Measurements from ENCODE around the gene PLEKHB1. TPM values are rescaled to one million over a fixed set of nuclear protein-coding genes. Genes with fewer than 3 reads are reported as not detected.
A peak's percentile ranks its signal among the peaks of the same experiment; 100 is the strongest.

The PLEKHB1 gene
- total RNA-seq, 1 donor from 2014 or later: 8.8 TPM

GRCh38 chr11:73629907-73630306 is 16.5 kb upstream of the PLEKHB1 start:
- no peak overlapping the region for H3K4me3 Mint-ChIP-seq
- Histone ChIP-seq H2AFZ (replicated peaks) (no peak overlapping the region), H3F3A (ENCODE audit: low read depth) (peaks cover 25% of the 10 kb centered on the region), H3K4me2 (no peak overlapping the region), H3K9ac (no peak overlapping the region), H3K27ac (no peak overlapping the region), H4K20me1 (ENCODE audit: low read depth) (no peaks in the 10 kb centered on the region), H3K27me3 (no peaks in the 10 kb centered on the region), H3K79me2 (ENCODE audit: low read depth) (no peaks in the 10 kb centered on the region), H3K4me3 (no peak overlapping the region), H3K9me3 (ENCODE audit: low read depth) (no peaks in the 10 kb centered on the region), H3K36me3 (no peaks in the 10 kb centered on the region), H3K4me1 (peaks cover 17% of the 10 kb centered on the region)
- peaks cover 3% of the 10 kb centered on the region for H3K9me3 Mint-ChIP-seq
- H3K27ac Mint-ChIP-seq: peak overlapping the region; percentile 58
- TF ChIP-seq EZH2phosphoT487 (IDR thresholded peaks at IDR 0.05): no peak
- no peak for DNase-seq (ENCODE audit: low spot score)
- no peaks in the 10 kb centered on the region for H3K36me3 Mint-ChIP-seq
- peaks cover 7% of the 10 kb centered on the region for H3K27me3 Mint-ChIP-seq (ENCODE audit: insufficient read depth, low read depth)
- H3K4me1 Mint-ChIP-seq: peaks cover 22% of the 10 kb centered on the region

- no peaks in the 10 kb centered on the region for H4K20me1 ChIP-seq (ENCODE audit: low read depth)
- no peak overlapping the region for H3K9ac ChIP-seq
- H3K27ac ChIP-seq: no peak overlapping the region
- H3K9me3 ChIP-seq (ENCODE audit: low read depth): no peaks in the 10 kb centered on the region
- Mint-ChIP-seq H3K4me3 (no peak overlapping the region), H3K9me3 (peaks cover 3% of the 10 kb centered on the region), H3K36me3 (no peaks in the 10 kb centered on the region), H3K27ac (no peak overlapping the region), H3K4me1 (peaks cover 16% of the 10 kb centered on the region), H3K27me3 (ENCODE audit: insufficient read depth, low read depth) (peaks cover 12% of the 10 kb centered on the region)
- H3K4me3 ChIP-seq: no peak overlapping the region
- no peak overlapping the region for H2AFZ ChIP-seq (replicated peaks)
- TF ChIP-seq EZH2phosphoT487 (IDR thresholded peaks at IDR 0.05): no peak
- TF ChIP-seq CTCF (IDR thresholded peaks at IDR 0.05): no peak
- no peak for TF ChIP-seq EZH2 (IDR thresholded peaks at IDR 0.05)
- peaks cover 20% of the 10 kb centered on the region for H3F3A ChIP-seq (ENCODE audit: low read depth)
- H3K27me3 ChIP-seq: no peaks in the 10 kb centered on the region
- DNase-seq (ENCODE audit: low spot score): no peak
- no peaks in the 10 kb centered on the region for H3K79me2 ChIP-seq (ENCODE audit: low read depth)
- H3K4me1 ChIP-seq: peaks cover 17% of the 10 kb centered on the region
- H3K36me3 ChIP-seq: no peaks in the 10 kb centered on the region
- H3K4me2 ChIP-seq: no peak overlapping the region
Observed at GRCh38 chr11:73632996-73633395, 13.4 kb upstream of the PLEKHB1 start.

GRCh38 chr11:73633999-73634398 is 12.4 kb upstream of the PLEKHB1 start:
- peaks cover 3% of the 10 kb centered on the region for H3K9me3 Mint-ChIP-seq
- Histone ChIP-seq H3K9me3 (ENCODE audit: low read depth) (no peaks in the 10 kb centered on the region), H2AFZ (replicated peaks) (no peak overlapping the region), H3K27ac (no peak overlapping the region), H3K4me1 (peaks cover 12% of the 10 kb centered on the region), H3K36me3 (no peaks in the 10 kb centered on the region), H3K27me3 (no peaks in the 10 kb centered on the region), H3K4me3 (no peak overlapping the region), H3F3A (ENCODE audit: low read depth) (peaks cover 10% of the 10 kb centered on the region), H3K4me2 (no peak overlapping the region), H3K79me2 (ENCODE audit: low read depth) (no peaks in the 10 kb centered on the region), H4K20me1 (ENCODE audit: low read depth) (no peaks in the 10 kb centered on the region), H3K9ac (no peak overlapping the region)
- peak overlapping the region; percentile 27 for H3K4me3 Mint-ChIP-seq
- peaks cover 9% of the 10 kb centered on the region for H3K4me1 Mint-ChIP-seq
- no peak overlapping the region for H3K27ac Mint-ChIP-seq
- DNase-seq (ENCODE audit: low spot score): no peak
- no peaks in the 10 kb centered on the region for H3K36me3 Mint-ChIP-seq
- H3K27me3 Mint-ChIP-seq (ENCODE audit: insufficient read depth, low read depth): peaks cover 12% of the 10 kb centered on the region
- no peak for TF ChIP-seq EZH2 (IDR thresholded peaks at IDR 0.05)
- TF ChIP-seq EZH2phosphoT487 (IDR thresholded peaks at IDR 0.05): no peak
- no peak for TF ChIP-seq CTCF (IDR thresholded peaks at IDR 0.05)

- no peak for DNase-seq (ENCODE audit: low spot score)
- Histone ChIP-seq H3F3A (ENCODE audit: low read depth) (no peaks in the 10 kb centered on the region), H3K4me3 (no peak overlapping the region), H3K9ac (no peak overlapping the region), H3K9me3 (ENCODE audit: low read depth) (no peaks in the 10 kb centered on the region), H3K27me3 (no peaks in the 10 kb centered on the region), H3K4me2 (no peak overlapping the region), H3K4me1 (no peaks in the 10 kb centered on the region), H2AFZ (replicated peaks) (no peak overlapping the region), H3K36me3 (no peaks in the 10 kb centered on the region), H3K79me2 (ENCODE audit: low read depth) (no peaks in the 10 kb centered on the region), H4K20me1 (ENCODE audit: low read depth) (no peaks in the 10 kb centered on the region), H3K27ac (no peak overlapping the region)
- H3K27ac Mint-ChIP-seq: no peak overlapping the region
- peaks cover 3% of the 10 kb centered on the region for H3K9me3 Mint-ChIP-seq
- peaks cover 9% of the 10 kb centered on the region for H3K4me1 Mint-ChIP-seq
- TF ChIP-seq EZH2 (IDR thresholded peaks at IDR 0.05) (no peak), EZH2phosphoT487 (IDR thresholded peaks at IDR 0.05) (no peak), CTCF (IDR thresholded peaks at IDR 0.05) (no peak)
- peaks cover 12% of the 10 kb centered on the region for H3K27me3 Mint-ChIP-seq (ENCODE audit: insufficient read depth, low read depth)
- no peaks in the 10 kb centered on the region for H3K36me3 Mint-ChIP-seq
- no peak overlapping the region for H3K4me3 Mint-ChIP-seq
Observed at GRCh38 chr11:73635721-73636120, 10.7 kb upstream of the PLEKHB1 start.

Measured in neural progenitor cell (in vitro differentiated cells).